Activated T-helper 17 cell treated with anti-CD3 and anti-CD28 coated beads, Interleukin-2, amount 50 U/mL, for 72 hours (primary cell): ENCODE measurements around the gene RSAD1. TPM values are rescaled to one million over a fixed set of nuclear protein-coding genes. Genes with fewer than 3 reads are reported as not detected.
A peak's percentile ranks its signal among the peaks of the same experiment; 100 is the strongest.
"Not testable (repeated sequence)": the region's sequence is repeated elsewhere in the genome, so short reads cannot be mapped to it uniquely, and the experiment has no call there.

Experiments
- ATAC-seq: fragments of 150-1000 bp; cut with Tn5 transposase; replicated peaks from 2 replicates; pipeline ENCODE4 v1.10.0; 2021; ENCODE audit warnings: mild to moderate bottlenecking, moderate library complexity
- H3K27ac Mint-ChIP-seq: one replicate; pipeline ENCODE4 v1.8.0; 2022; ENCODE audit warnings: mixed read lengths
- H3K27me3 Mint-ChIP-seq: one replicate; pipeline ENCODE4 v1.8.0; 2022; ENCODE audit warnings: mixed read lengths
- H3K36me3 Mint-ChIP-seq: one replicate; pipeline ENCODE4 v1.8.0; 2022; ENCODE audit warnings: low read depth, mild to moderate bottlenecking, mixed read lengths
- H3K4me1 Mint-ChIP-seq: one replicate; pipeline ENCODE4 v1.8.0; 2022; ENCODE audit warnings: mixed read lengths
- H3K4me3 Mint-ChIP-seq: one replicate; pipeline ENCODE4 v1.8.0; 2022; ENCODE audit warnings: mild to moderate bottlenecking, mixed read lengths
- H3K9me3 Mint-ChIP-seq: one replicate; pipeline ENCODE4 v1.8.0; 2022; ENCODE audit warnings: mixed read lengths
- total RNA-seq, 2 donors: library from RNA; stranded (reverse); gene quantifications; one replicate each; pipeline ENCODE4 v1.2.3, GENCODE V29; 2022

RSAD1 gene
- total RNA-seq, 2 donors from 2014 or later, result 21.3 to 29.5 TPM

- H3K9me3 Mint-ChIP-seq, result no peaks in the 10 kb centered on the region
- peaks cover 7% of the 10 kb centered on the region for H3K4me1 Mint-ChIP-seq
- H3K4me3 Mint-ChIP-seq, result no peak overlapping the region
- H3K27ac Mint-ChIP-seq, result no peak overlapping the region
- H3K36me3 Mint-ChIP-seq, result no peaks in the 10 kb centered on the region
- ATAC-seq, result no peak
- no peaks in the 10 kb centered on the region for H3K27me3 Mint-ChIP-seq
These were observed 4.8 kb upstream of the RSAD1 start for GRCh38 chr17:50473901-50474300.

DNA sequence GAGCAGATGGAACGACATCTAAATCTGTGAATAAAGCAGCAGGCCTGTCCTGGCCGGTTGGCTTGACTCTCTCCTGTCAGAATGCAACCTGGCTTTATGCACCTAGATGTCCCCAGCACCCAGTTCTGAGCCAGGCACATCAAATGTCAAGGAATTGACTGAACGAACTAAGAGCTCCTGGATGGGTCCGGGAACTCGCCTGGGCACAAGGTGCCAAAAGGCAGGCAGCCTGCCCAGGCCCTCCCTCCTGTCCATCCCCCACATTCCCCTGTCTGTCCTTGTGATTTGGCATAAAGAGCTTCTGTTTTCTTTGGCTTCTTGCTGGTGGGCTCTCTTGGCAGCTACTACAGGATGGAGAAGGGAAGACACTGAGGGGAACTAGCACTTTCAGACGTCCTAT is 4.1 kb upstream of the RSAD1 start:
- H3K4me1 Mint-ChIP-seq, result peaks cover 10% of the 10 kb centered on the region
- no peak overlapping the region for H3K27ac Mint-ChIP-seq
- no peak for ATAC-seq
- H3K9me3 Mint-ChIP-seq, result no peaks in the 10 kb centered on the region
- no peaks in the 10 kb centered on the region for H3K27me3 Mint-ChIP-seq
- H3K4me3 Mint-ChIP-seq, result no peak overlapping the region
- H3K36me3 Mint-ChIP-seq, result no peaks in the 10 kb centered on the region

DNA sequence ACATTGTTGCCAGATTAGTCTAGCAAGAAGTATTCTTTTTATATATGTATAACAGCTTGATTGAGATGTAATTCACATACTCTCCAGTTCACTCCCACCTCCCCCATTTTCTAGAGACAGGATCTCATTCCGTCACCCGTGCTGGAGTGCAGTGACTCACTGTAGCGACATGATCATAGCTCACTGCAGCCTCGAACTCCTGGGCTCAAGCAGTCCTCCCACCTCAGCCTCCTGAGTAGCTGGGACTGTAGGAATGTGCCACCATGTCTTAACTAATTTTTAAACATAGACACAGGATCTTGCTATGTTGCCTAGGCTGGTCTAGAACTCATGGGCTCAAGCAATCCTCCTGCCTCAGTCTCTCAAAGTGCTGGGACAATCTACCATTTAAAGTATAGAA is 3.3 kb upstream of the RSAD1 start:
- no peak for ATAC-seq
- no peaks in the 10 kb centered on the region for H3K27me3 Mint-ChIP-seq
- H3K4me3 Mint-ChIP-seq, result no peak overlapping the region
- peaks cover 17% of the 10 kb centered on the region for H3K4me1 Mint-ChIP-seq
- no peaks in the 10 kb centered on the region for H3K9me3 Mint-ChIP-seq
- H3K27ac Mint-ChIP-seq, result no peak overlapping the region
- peaks cover 6% of the 10 kb centered on the region for H3K36me3 Mint-ChIP-seq

GRCh38 chr17:50475775-50476544 is 2.7 kb upstream of the RSAD1 start:
- H3K36me3 Mint-ChIP-seq, H3K27ac Mint-ChIP-seq, ATAC-seq, H3K9me3 Mint-ChIP-seq, H3K4me3 Mint-ChIP-seq, H3K27me3 Mint-ChIP-seq: not testable (repeated sequence)
- peaks cover 19% of the 10 kb centered on the region for H3K4me1 Mint-ChIP-seq

DNA sequence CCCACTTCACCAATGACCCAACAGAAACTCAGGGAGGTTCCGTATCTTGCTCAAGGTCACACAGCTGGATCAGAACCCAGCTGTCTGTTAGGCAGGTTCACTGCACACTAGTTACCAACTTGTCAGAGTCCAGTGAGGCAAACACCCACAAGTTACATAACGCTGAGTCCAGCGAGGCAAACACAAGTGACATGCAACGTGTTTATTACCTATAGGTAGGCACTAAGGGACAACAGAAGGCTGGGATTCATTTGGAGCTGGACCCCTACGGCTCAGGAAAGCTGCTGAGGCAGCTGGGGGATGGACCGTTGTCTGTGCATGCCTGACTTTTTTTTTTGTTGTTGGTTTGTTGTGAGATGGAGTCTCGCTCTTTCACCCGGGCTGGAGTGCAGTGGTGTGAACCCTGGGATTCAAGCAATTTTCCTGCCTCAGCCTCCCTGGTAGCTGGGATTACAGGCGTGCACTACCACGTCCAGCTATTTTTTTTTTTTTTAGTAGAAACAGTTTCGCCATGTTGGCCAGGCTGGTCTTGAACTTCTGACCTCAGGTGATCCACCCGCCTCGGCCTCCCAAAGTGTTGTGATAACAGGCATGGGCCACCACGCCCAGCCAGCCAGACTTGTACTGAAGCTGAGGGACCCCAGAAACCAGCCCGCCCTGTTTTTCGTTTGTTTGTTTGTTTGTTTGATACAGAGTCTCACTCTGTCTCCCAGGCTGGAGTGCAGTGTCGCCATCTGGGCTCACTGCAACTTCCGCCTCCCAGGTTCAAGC is 1.9 kb upstream of the RSAD1 start:
- no peak for ATAC-seq
- H3K27me3 Mint-ChIP-seq, result no peaks in the 10 kb centered on the region
- peaks cover 6% of the 10 kb centered on the region for H3K36me3 Mint-ChIP-seq
- no peak overlapping the region for H3K27ac Mint-ChIP-seq
- peaks cover 19% of the 10 kb centered on the region for H3K4me1 Mint-ChIP-seq
- no peak overlapping the region for H3K4me3 Mint-ChIP-seq
- no peaks in the 10 kb centered on the region for H3K9me3 Mint-ChIP-seq

GRCh38 chr17:50477976-50478375 is 684 bp upstream of the RSAD1 start:
- H3K27me3 Mint-ChIP-seq, result no peaks in the 10 kb centered on the region
- peak overlapping the region; percentile 87 for H3K4me3 Mint-ChIP-seq
- H3K36me3 Mint-ChIP-seq, result peaks cover 17% of the 10 kb centered on the region
- no peaks in the 10 kb centered on the region for H3K9me3 Mint-ChIP-seq
- H3K4me1 Mint-ChIP-seq, result peaks cover 19% of the 10 kb centered on the region
- peak overlapping the region; percentile 94 for H3K27ac Mint-ChIP-seq
- ATAC-seq, result no peak

GRCh38 chr17:50479522-50480141 is 972 bp downstream of the RSAD1 start:
- Mint-ChIP-seq H3K4me3 (peak overlapping the region; percentile 87), H3K27ac (peak overlapping the region; percentile 66), H3K27me3 (no peaks in the 10 kb centered on the region), H3K4me1 (peaks cover 19% of the 10 kb centered on the region), H3K36me3 (peaks cover 34% of the 10 kb centered on the region), H3K9me3 (no peaks in the 10 kb centered on the region)
- ATAC-seq, result no peak

GRCh38 chr17:50480142-50480764 is 1.6 kb downstream of the RSAD1 start:
- Mint-ChIP-seq H3K9me3 (no peaks in the 10 kb centered on the region), H3K4me1 (peaks cover 19% of the 10 kb centered on the region), H3K27me3 (no peaks in the 10 kb centered on the region), H3K36me3 (peaks cover 40% of the 10 kb centered on the region), H3K27ac (peak overlapping the region; percentile 66), H3K4me3 (peak overlapping the region; percentile 87)
- no peak for ATAC-seq

GRCh38 chr17:50480854-50481490 is 2.3 kb downstream of the RSAD1 start:
- Mint-ChIP-seq H3K9me3 (no peaks in the 10 kb centered on the region), H3K36me3 (peaks cover 47% of the 10 kb centered on the region), H3K4me1 (peaks cover 19% of the 10 kb centered on the region), H3K4me3 (no peak overlapping the region), H3K27ac (no peak overlapping the region), H3K27me3 (no peaks in the 10 kb centered on the region)
- no peak for ATAC-seq

GRCh38 chr17:50481648-50482047 is 3.0 kb downstream of the RSAD1 start:
- no peak overlapping the region for H3K4me3 Mint-ChIP-seq
- no peaks in the 10 kb centered on the region for H3K9me3 Mint-ChIP-seq
- peaks cover 50% of the 10 kb centered on the region for H3K36me3 Mint-ChIP-seq
- no peak overlapping the region for H3K27ac Mint-ChIP-seq
- peaks cover 19% of the 10 kb centered on the region for H3K4me1 Mint-ChIP-seq
- no peak for ATAC-seq
- no peaks in the 10 kb centered on the region for H3K27me3 Mint-ChIP-seq

DNA sequence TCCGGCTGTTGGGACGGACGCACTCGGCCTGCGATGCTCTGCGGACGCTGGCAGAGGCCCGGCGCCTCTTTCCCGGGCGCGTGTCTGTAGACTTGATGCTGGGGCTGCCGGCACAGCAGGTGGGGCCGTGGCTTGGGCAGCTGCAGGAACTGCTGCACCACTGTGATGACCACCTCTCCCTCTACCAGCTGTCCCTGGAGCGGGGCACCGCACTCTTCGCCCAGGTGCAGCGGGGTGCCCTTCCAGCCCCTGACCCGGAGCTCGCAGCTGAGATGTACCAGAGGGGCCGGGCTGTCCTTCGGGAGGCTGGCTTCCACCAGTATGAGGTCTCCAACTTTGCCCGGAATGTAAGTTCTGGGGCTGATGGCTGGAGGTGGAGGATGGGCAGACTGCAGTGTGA is 3.5 kb downstream of the RSAD1 start:
- Mint-ChIP-seq H3K4me3 (no peak overlapping the region), H3K4me1 (peaks cover 19% of the 10 kb centered on the region), H3K27ac (peak overlapping the region; percentile 67), H3K27me3 (no peaks in the 10 kb centered on the region), H3K36me3 (peaks cover 50% of the 10 kb centered on the region), H3K9me3 (no peaks in the 10 kb centered on the region)
- ATAC-seq, result no peak

- Mint-ChIP-seq H3K9me3 (no peaks in the 10 kb centered on the region), H3K4me1 (peaks cover 19% of the 10 kb centered on the region), H3K4me3 (no peak overlapping the region), H3K27ac (peak overlapping the region; percentile 67), H3K36me3 (peaks cover 50% of the 10 kb centered on the region), H3K27me3 (no peaks in the 10 kb centered on the region)
- ATAC-seq, result peak; percentile 59
These were observed 3.9 kb downstream of the RSAD1 start for GRCh38 chr17:50482516-50482915.

GRCh38 chr17:50483266-50483665 is 4.6 kb downstream of the RSAD1 start:
- Mint-ChIP-seq H3K4me3 (no peak overlapping the region), H3K36me3 (peaks cover 50% of the 10 kb centered on the region), H3K9me3 (no peaks in the 10 kb centered on the region), H3K27ac (no peak overlapping the region), H3K27me3 (no peaks in the 10 kb centered on the region), H3K4me1 (peaks cover 14% of the 10 kb centered on the region)
- ATAC-seq, result no peak
